Activated T-helper 1 cell treated with Interleukin-2 at 50 U/mL for 16 hours (primary cell): ENCODE data around the gene RXFP1.

Experiments
- DNase-seq: peaks from one replicate; pipeline ENCODE4 v3.0.0-alpha.2; 2020; ENCODE audit warnings: low read depth

RXFP1 gene

DNA sequence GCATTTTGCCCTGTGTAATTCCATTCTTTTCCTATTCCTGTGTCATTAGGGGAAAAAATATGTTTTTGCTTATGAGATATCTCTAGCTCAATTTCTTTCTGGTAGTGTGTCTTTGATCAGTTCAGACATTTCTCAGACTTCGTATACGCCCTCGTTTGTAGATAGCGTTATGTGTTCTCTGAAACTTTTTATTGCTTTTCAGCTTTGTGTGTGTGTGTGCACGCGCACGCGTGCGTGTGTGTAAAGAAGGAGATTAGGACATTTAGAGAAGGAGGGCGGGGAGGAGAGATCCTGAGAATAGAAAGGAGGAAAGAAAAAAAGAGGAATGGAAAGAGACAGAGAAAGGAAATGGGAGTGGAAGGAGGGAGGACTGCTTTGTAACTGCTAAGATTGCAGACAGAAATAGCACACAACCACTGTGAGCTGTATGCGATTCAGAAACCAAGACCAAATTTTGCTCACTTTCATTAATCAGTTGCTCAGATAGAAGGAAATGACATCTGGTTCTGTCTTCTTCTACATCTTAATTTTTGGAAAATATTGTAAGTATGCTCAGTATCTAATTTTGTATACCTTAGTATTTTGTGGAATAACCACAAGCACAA lies at the start of gene RXFP1:
Gene RXFP1 (plus strand): TSS at position 399 of the 605 bp plus-strand sequence. CDS start 95 bp downstream, at position 494.
- DNase-seq, result no peak

DNA sequence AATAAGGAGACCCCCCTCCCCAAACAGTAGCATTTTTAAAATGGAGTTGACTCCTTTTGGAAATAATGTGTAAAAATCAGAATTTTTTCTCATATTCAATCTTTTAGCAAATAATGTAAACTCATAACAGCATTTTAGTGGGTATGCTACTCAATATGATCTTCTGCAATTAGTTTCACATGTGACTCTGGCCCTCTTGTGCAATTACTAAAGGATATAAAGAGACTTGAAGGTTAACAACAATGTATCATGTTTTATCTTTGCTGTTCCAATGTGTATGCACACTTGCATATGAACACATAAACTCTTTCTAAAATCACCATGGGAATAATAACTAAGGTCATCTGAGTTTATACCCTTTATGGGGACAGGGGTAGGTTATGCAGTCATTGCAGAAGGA lies 39.9 kb upstream of the RXFP1 start:
- no peak for DNase-seq

DNA sequence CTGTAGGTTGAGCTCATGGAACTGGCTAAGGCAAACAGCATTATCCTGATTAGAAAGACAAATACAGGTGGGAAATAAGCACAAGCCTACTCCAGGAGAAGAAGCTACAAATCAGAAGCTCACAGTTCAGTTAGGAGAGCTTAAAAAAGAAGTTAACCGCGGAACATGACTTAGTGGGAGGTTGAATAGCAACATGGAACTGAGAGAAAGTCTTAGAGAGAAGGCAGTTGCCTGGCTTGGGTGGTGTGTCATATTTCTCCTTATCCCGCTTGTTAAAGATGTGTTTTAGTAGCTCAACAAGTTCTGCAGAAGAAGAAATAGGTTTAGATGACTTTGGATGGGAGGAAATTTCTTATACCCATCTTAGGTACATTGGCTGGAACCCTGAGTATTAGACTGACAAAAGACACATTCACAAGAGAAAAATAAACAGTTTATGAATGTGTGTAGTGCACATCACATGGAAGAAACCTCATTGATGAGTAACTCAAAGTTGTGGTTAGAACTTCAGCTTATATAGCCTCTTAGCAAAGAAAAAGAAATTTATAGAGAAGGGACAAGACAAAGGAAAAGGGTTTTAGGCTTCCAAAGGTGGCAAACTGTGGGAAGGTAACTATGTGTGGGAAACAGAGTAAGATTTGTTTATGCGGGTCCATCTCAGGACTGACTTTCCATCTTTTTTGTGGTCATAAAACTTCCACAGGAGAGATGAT lies 37.4 kb upstream of the RXFP1 start:
- no peak for DNase-seq

DNA sequence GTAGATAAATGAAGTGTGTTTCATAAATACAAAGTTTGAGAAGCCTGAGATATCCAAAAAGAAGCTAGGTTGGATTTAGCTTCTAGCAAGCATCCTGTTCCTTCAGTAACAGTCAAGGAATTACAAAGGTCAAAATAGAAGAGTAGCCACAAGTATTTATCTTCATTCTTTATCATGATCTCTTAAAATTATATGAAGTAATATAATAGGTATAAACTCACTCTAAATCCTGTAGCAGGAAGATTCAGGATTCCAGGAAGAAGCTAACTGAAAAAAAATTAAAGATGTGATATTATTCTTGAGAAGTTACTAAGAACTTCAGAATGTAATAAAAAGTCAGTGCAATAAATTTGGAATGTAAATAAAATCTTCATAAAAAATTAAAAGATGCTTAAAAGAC lies 31.1 kb upstream of the RXFP1 start:
- no peak for DNase-seq

DNA sequence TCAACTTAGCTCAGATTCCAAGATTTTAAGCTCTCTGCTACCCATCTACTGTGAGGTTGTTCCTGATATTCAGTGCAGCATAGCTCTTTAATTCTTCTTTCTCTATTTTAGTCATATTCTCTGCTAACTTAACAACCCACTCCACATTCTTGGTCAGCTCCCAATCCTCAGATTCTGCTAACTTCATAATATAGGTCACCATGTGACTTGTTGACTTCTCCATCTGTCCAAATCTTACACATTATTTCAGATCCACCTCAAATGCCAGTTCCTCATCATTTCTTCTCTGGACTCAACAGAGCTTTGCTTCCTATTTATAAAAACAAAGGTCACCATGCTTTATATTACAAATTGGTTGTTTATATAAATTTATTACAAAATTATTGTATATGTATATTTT lies 29.3 kb upstream of the RXFP1 start:
- no peak for DNase-seq

DNA sequence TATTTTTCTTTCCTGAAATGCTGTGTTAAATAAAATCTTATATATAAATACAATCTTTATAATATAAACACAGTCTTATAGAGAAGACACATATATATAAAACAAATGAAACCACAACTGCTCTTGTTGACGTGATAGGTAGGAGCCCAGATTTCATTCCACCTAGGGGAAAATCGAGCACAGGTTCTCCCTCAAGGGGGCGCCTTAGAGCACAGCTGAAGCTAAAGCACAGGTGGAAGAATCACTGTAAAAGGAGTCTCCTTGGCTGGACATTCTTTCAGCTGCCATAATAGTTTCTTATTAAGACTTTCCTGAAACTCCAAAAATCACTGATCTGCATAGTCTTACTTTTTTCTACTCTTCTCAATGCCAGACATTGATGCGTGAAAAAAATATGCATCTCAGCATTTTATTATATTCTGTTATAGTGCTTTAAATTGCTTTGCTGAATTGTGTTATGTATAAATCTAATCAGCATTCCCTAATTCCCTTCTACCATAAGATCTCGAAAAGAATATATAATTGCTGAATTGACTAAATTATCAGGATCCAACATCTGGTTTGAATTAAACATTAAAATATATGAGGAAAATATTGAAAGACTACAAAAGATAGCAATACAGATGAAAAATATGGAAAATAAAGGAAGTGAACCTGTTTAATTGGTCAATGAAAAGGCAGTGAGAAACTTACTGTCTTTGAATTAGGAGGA lies 25.5 kb upstream of the RXFP1 start:
- no peak for DNase-seq

DNA sequence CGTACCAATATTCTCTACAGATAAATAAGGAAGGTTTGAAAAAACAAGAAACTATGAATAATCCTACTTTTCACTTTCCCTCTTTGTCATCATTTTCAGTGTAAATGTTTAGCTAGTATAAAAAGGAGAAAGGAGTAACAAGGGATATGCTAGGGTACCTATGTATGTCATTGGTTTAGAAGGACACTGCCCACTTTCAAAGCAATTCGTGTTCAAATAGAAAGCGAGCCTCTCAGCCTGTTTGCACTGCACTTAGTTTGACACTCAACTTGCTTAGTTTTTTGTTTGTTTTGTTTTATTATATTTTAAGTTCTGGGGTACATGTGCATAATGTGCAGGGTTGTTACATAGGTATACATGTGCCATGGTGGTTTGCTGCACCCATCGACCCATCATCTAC lies 21.6 kb upstream of the RXFP1 start:
- no peak for DNase-seq

DNA sequence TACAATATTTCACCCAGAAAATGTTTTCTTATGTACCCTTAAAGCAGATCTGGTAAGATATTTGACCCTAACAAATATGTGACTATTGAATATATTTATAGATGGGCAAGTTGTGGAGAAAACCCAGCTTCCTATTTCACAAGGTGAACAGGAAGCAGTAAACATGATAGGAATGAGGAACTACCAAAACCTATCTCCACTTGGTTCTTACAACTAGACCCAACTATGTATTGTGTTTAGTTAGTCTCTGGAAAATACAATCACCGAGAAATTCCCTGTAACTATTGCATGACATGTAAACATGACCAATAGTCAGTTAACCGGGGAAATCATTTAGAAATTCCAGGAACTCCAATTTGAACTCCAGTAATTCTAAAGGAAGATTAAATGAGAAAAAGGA lies 8.4 kb upstream of the RXFP1 start:
- no peak for DNase-seq

DNA sequence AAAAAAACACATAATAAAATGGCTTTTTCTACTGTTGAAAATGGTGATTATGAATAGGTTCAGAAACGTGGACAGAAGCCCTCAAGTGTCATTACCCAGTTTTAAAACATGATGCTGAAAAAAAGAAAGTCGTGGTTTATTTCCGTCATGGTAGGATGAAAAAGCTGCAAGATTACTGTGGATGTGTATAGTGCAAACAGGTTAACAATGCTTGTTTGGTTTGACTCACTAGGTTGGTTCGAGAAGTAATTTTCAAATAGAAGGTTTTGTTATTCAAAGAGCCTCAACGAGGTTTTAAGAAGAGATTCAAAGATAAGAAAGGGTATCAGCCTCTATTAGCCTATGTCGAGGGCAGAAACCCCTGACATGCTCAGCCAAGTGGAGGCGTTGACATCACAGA lies 2.5 kb upstream of the RXFP1 start:
- no peak for DNase-seq

DNA sequence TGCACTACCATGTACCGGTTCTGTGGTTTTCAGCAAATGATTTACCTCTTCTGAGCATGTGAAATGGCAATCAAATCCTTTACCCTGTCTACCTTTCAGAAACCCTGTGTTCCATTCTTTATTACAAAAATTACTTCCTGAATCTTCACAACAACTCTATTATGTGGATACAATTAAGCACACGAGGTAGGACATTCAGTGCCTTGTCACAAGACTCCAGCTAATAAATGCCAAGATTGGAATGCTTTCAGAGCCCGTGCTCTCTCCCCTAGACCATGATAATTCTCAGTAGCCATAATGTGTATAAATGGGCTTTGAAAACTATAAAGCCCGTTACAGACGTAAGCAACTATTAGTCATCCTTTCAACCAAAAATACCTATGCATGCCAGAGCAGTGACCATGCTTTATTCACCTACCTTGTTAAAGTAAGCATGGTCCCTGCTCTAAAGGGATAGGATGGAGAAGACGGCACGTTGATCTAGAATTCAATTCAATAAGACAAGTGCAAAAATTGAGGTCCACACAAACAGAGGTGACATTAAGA lies 2.4 kb downstream of the RXFP1 start:
- no peak for DNase-seq

DNA sequence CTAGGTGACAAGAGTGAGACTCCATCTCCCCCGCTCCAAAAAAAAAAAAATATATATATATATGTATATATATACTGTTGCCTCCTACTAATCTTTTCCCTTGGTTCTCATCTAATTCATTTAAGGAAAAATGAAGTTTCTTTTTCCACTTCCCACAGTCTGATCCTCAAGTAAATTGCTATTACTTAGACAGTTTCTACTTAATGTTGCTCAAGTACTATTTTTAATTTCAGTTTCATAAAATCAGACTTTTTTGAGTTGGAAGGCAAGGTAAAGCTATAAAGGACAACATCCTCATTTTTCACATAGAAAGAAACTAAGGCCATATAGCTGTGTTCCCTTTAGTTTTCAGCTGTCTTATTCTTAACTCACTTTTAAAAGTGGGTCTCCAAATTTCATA lies 5.8 kb downstream of the RXFP1 start:
- no peak for DNase-seq

DNA sequence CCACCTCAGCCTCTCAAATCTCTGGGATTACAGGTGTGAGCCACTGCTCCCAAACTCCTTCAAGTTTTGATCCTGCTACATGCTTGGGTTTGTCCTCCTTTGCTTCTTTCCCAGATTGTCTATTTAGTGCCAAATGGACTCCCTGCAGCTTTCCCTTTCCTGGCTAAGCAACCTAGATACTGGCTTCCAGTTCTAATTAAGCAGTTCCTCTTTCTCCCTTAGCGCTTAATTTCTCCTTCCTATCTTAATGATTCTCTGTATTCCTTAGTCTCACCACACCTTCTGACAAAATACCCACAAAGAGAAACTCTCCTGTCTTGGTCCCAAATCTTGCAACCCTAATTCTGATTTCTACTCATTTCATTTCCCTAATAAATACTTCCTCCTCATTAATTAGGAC lies 7.8 kb downstream of the RXFP1 start:
- DNase-seq, result no peak

DNA sequence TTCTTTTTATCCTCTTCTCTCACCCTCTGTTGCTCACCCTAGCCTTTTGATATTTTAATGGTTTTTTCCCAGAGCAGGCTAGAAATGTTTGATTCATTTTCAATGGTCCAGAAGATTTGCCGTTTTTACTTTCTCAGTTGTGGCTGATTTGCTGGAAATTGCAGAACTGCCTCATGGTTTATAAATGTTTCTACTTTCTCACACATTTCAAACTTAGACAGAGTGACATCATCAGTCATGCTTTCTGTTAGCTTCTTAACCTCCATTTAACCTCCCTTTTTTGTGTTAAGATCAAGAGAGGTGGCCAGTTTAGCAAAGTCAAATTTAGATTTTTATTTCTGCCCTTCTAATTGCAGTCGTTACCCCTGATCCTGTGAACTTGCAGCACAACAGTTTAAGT lies 8.7 kb downstream of the RXFP1 start:
- DNase-seq, result no peak

DNA sequence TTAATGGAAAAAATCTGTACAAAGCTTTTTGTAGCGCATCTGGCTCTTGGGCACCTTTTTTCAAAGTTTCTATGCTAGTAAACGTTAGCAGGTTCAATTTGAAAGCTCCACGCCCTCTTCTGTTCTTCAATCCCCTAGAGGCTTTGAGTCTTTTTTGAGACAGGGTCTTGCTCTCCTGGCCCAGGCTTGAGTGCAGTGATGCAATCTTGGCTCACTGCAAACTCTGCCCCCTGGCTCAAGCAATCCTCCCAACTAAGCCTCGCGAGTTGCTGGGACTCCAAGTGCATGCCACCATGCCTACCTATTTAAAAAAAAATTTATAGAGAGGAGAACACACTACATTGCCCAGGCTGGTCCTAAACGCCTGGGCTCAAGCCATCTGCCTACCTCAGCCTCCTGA lies 9.2 kb downstream of the RXFP1 start:
- no peak for DNase-seq

DNA sequence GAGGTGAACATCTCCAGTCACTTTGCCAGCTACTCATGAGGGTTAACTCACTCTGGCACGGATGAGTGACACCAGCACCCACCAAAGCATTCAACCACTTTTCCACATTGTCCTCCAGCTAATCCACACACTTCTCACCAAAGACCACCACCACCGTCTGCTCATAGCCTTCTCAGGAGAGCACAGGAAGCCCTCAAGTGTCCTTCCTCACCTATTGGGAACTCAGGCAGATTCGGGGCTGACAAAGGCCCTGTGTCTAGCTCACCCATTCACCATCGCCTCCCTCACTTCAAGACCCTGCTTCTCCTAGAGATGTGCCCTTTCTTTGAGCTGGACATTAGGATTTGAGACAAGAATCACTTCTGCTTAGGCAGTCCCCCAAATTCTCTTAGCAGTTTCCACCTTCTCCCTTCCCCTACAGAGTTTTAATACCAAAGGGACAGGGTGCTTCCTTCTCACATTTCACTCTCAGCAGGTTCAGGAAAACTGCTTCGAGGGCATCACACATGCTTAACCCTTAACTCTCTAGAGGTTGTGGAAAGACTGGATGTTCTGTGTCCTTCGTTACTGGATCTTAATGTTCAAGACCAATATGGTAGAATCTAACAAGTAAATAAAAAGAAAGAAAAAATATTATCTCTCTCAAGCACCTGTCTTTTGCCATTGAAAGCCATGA lies 11.0 kb downstream of the RXFP1 start:
- DNase-seq, result no peak

DNA sequence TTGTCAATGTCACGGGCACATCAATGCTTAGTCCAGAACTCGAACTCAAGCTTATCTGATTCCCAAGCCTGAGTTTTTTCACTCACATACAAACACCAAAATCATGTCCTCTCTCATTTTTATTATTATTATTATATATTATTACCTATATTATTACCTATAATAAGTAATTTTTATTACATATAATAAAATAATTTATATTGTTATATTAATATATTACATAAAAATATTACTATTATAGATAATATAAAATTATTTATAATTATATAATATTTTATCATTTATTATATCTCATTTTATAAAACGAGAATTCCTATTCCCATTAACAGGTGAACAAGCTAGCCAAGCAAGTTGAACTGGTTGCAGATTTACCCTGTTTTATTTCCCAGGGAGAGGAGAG lies 13.0 kb downstream of the RXFP1 start:
- no peak for DNase-seq

DNA sequence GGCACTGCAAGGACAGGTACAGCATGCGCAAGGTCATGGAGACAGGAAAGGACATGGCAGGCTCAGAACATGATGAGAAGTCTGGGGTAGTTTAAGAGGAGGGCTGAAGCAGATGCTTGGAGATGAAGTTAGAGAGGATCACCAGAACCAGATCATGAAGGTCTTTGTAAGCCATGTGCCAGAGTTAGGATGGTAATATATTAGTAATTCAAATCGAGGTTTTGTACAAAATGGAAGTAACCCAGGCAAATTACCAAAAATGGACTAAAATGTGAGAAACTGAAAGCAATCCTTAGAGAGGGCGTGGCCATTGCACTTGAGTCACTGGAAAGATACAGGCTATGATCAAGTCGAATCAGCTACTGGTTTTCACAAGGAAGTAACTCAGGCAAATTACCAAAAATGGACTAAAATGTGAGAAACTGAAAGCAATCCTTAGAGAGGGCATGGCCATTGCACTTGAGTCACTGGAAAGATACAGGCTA lies 13.5 kb downstream of the RXFP1 start:
- DNase-seq, result no peak

DNA sequence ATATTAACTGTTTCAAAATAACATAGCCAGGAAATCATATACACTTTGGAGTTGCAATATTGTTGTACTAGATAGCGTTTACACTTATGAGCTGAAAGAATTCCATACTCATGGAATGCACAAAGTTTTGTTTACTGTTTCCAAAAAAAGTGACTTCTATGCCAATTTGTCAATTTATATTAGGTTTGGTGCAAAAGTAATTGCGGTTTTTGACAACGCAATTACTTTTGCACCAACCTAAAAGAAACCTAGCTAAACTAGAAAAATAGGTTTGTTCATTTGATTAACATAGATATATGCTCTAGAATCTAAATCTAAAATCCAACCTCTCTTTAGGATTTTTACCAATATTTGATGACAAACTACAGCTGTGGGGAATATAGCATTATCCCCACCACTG lies 15.2 kb downstream of the RXFP1 start:
- DNase-seq, result no peak

DNA sequence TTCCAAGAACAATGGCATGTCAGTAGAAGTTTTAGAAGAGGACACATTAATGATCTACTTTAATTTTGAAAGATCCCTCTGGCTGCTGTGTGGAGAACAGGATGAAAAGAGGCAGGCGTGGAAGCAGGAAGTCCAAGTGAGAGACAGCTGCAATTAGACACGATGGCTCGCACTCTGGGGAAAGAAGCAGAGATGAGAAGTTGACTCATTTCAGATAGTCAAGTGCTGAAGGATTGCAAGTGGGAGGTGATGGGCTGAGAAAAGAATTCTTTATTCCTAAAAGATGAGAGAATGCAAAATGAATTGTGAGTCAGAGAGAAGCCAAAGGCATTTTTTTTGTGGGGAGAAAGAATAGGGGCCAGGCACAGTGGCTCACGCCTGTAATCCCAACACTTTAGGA lies 16.5 kb downstream of the RXFP1 start:
- no peak for DNase-seq

DNA sequence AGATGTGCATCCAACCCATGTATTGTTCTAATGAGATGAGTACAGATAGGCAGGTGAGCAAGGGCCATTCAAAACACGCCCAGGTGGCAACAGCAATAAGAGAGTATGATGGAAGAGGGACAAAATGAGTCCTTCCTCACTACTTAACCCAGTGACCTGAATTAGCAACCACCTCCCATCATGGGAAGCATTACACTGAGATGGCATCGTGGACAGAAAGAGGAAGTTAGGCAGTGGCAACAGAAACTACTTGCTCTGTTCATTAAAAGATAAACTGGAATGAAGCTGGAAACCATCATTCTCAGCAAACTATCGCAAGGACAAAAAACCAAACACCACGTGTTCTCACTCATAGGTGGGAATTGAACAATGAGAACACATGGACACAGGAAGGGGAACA lies 17.2 kb downstream of the RXFP1 start:
- no peak for DNase-seq

DNA sequence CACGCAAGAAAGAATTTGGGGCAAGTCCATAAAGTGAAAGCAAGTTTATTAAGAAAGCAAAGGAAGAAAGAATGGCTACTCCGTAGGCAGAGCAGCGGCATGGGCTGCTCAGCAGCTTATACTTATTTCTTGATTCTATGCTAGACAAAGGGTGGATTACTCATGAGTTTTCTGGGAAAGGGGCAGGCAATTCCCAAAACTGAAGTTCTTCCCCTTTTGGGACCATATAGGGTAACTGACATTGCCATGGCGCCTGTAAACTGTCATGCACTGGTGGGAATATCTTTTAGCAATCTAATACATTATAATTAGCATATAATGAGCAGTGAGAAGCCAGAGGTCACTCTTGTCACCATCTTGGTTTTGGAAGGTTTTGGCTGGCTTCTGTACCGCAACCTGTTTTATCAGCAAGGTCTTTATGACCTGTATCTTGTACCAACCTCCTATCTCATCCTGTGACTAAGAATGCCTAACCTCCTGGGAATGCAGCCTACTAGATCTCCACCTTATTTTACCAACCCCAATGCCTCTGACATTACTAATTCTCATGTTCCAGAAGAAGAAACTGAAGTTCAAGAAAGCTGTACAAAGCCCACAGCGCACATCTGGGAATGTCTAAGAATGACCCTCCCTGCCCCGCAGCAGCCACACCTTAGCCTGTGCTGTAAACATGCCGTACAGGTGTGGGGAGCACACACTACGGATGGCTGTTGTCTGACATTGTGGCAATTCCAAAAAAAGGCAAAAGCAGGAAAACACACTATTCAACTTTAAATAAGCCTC lies 18.6 kb downstream of the RXFP1 start:
- DNase-seq, result no peak

DNA sequence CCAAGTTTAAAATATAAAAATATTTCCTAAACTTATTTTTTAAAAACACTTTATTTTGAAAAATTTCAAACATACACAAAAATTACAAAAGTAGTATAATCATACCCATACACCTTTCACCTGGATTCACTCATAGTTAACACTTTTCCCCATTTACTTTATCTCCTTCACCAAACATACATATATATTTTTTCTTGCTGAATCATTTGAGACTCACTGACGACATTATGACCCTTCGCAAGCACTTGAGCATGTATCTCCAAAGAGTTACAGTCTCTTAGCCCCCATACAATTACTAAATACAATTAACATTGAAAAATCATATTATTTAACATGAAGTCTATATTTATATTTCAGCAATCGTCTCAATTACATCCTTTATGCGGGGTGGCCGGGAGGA lies 19.8 kb downstream of the RXFP1 start:
- no peak for DNase-seq
